Body of pancreas (tissue), 4 donors: ENCODE data around the gene TRMT61A.

Experiments
- POLR2A ChIP-seq, 3 donors: fragments of 450-650 bp; IDR thresholded peaks; one replicate each; pipeline ENCODE4 v1.6.1; 2016; ENCODE audit warnings: antibody characterized with exemption in 3 of 3, mild to moderate bottlenecking in 2 of 3
- TF ChIP-seq, protein P1 (sequence below), 7 experiments: fragments of 450-650 bp in 4 of 7; fragments of 200-600 bp in 3 of 7; sonication (generic) in 3 of 7; IDR thresholded peaks; one replicate each; pipeline ENCODE4 v1.5.1; 2016 to 2019; ENCODE audit warnings: antibody characterized with exemption in 7 of 7

DNA sequence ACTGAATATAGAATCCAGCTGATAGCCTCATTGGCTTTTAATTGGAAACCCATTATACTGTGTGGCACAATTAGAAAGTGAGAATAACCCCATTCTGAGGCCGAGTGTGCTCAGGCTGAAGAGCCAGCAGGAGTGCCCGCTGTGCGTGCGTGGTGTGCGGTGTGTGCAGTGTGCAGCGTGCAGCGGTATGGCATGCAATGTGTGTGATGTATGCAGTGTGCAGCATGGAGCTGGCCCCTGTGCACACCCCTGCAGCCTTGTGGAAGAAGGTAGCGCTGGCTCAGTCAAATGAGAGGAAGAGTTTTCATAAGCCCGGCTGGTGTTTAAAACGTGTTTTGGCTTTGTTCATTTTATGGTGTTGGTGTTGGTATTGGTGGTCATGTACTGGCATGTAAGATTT, 29.3 kb upstream of the TRMT61A start:
- TF ChIP-seq, protein P1, sequence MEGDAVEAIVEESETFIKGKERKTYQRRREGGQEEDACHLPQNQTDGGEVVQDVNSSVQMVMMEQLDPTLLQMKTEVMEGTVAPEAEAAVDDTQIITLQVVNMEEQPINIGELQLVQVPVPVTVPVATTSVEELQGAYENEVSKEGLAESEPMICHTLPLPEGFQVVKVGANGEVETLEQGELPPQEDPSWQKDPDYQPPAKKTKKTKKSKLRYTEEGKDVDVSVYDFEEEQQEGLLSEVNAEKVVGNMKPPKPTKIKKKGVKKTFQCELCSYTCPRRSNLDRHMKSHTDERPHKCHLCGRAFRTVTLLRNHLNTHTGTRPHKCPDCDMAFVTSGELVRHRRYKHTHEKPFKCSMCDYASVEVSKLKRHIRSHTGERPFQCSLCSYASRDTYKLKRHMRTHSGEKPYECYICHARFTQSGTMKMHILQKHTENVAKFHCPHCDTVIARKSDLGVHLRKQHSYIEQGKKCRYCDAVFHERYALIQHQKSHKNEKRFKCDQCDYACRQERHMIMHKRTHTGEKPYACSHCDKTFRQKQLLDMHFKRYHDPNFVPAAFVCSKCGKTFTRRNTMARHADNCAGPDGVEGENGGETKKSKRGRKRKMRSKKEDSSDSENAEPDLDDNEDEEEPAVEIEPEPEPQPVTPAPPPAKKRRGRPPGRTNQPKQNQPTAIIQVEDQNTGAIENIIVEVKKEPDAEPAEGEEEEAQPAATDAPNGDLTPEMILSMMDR (IDR thresholded peaks at IDR 0.05) = no peak
- TF ChIP-seq POLR2A (IDR thresholded peaks at IDR 0.05) = no peak
